ENCODE results near the gene MYH10. TPM values are rescaled to one million over a fixed set of nuclear protein-coding genes. Genes with fewer than 3 reads are reported as not detected.

MYH10 gene
- total RNA-seq, 1 donor from 2014 or later: 429 TPM

DNA sequence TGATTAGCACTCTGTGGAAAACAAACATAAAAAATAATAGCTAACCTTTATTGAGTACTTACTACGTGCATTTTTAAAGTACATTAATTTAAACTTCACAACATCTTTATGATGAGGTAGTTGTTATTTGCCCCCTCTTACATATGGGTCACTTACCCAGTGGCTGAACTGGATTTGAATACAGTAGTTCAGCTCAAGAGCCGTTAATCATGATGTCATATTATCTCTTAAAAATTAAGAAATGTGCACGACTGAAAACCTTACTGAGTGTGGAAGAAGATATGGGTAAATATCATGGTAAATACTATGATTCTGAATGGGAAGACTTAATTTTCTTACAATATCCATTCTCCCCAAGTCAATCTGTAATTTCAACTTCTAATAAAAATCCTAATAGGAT, 177.2 kb downstream of the MYH10 start:
- H3K27ac Mint-ChIP-seq (ENCODE audit: unreplicated experiment): no peak overlapping the region
- H3K36me3 Mint-ChIP-seq (ENCODE audit: low read depth, unreplicated experiment): peaks cover 53% of the 10 kb centered on the region
- peaks cover 1% of the 10 kb centered on the region for H3K27me3 Mint-ChIP-seq (ENCODE audit: unreplicated experiment)
- no peak for DNase-seq (ENCODE audit: low spot score)
- H3K9me3 Mint-ChIP-seq (ENCODE audit: unreplicated experiment): no peaks in the 10 kb centered on the region
- TF ChIP-seq, protein P1, sequence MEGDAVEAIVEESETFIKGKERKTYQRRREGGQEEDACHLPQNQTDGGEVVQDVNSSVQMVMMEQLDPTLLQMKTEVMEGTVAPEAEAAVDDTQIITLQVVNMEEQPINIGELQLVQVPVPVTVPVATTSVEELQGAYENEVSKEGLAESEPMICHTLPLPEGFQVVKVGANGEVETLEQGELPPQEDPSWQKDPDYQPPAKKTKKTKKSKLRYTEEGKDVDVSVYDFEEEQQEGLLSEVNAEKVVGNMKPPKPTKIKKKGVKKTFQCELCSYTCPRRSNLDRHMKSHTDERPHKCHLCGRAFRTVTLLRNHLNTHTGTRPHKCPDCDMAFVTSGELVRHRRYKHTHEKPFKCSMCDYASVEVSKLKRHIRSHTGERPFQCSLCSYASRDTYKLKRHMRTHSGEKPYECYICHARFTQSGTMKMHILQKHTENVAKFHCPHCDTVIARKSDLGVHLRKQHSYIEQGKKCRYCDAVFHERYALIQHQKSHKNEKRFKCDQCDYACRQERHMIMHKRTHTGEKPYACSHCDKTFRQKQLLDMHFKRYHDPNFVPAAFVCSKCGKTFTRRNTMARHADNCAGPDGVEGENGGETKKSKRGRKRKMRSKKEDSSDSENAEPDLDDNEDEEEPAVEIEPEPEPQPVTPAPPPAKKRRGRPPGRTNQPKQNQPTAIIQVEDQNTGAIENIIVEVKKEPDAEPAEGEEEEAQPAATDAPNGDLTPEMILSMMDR (IDR thresholded peaks at IDR 0.05; ENCODE audit: unreplicated experiment): no peak
- peaks cover 8% of the 10 kb centered on the region for H3K4me1 Mint-ChIP-seq (ENCODE audit: unreplicated experiment)
- H3K4me3 Mint-ChIP-seq (ENCODE audit: unreplicated experiment): no peak overlapping the region

DNA sequence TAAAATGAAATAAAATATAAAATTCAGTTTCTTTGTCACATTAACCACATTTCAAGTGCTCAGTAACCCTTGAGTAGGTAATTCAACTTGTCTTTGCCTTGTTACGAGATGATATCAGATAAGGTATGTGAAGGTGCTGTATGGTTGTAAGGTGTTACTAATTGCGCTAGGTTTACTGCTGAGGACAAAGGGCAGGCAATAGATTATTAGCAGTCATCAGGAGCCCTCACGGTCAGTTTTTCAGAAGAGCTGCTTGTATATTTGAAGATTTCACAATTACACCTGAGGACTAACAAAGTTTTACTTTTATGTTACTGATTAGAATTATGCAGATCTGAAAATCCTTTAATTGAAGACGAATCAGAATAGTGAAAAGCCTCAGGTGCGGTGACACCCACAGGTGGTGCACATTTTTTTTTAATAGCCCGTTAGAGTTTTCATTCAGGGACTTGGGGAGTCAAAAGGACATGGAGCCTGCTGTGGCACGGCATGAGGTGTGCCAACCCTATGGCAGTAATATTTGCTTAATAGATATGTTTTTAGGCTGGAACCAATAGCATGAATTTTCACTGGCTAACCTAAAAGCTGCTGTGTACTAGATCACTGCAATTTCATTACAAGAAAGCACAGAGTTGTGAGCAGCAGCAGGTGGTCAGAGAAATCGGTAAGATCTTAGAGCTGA, 178.5 kb downstream of the MYH10 start:
- Mint-ChIP-seq H3K27ac (ENCODE audit: unreplicated experiment) (no peak overlapping the region), H3K27me3 (ENCODE audit: unreplicated experiment) (peaks cover 1% of the 10 kb centered on the region), H3K36me3 (ENCODE audit: low read depth, unreplicated experiment) (peaks cover 46% of the 10 kb centered on the region), H3K4me3 (ENCODE audit: unreplicated experiment) (no peak overlapping the region), H3K4me1 (ENCODE audit: unreplicated experiment) (peaks cover 19% of the 10 kb centered on the region), H3K9me3 (ENCODE audit: unreplicated experiment) (no peaks in the 10 kb centered on the region)
- no peak for DNase-seq (ENCODE audit: low spot score)
- TF ChIP-seq, protein P1 (IDR thresholded peaks at IDR 0.05; ENCODE audit: unreplicated experiment): no peak

DNA sequence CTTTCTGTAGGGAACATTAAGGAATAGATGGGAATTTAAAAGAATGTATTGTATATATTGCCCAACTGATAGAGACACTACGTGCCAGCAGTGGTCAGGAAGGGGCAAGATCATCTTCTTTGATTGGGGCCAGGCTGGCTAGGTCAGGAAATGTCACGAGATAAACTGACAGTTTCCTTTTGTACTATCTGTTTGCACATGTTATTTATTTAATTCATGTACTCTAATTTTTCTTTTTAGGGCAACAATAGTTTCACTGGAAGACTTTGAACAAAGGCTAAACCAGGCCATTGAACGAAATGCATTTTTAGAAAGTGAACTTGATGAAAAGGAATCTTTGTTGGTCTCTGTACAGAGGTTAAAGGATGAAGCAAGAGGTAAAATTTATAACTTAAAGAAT, 182.2 kb downstream of the MYH10 start:
- TF ChIP-seq, protein P1 (IDR thresholded peaks at IDR 0.05; ENCODE audit: unreplicated experiment): no peak
- H3K36me3 Mint-ChIP-seq (ENCODE audit: low read depth, unreplicated experiment): peaks cover 37% of the 10 kb centered on the region
- H3K4me1 Mint-ChIP-seq (ENCODE audit: unreplicated experiment): peaks cover 54% of the 10 kb centered on the region
- H3K9me3 Mint-ChIP-seq (ENCODE audit: unreplicated experiment): no peaks in the 10 kb centered on the region
- peak overlapping the region; percentile 9 for H3K27ac Mint-ChIP-seq (ENCODE audit: unreplicated experiment)
- H3K4me3 Mint-ChIP-seq (ENCODE audit: unreplicated experiment): no peak overlapping the region
- H3K27me3 Mint-ChIP-seq (ENCODE audit: unreplicated experiment): peaks cover 1% of the 10 kb centered on the region
- no peak for DNase-seq (ENCODE audit: low spot score)

DNA sequence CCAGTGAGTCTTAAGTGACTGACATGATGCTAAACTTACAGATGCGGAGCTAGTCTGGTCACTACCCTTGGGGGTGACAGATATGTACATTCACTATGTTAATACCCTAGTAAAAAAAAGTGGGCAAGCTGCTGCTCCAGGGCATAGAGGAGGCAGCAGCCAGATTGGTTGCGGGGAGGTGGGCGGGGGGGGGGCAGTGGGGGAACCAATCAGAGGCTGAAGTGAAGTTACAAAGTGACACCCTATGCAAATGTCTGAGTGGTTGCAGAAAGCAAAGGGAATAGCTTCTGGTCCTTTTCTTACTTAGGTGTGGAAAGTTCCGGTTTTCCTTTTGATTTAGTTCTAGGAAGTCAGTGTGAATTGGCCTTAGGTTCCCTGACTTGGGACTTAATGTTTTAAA, 182.7 kb downstream of the MYH10 start:
- Mint-ChIP-seq H3K4me1 (ENCODE audit: unreplicated experiment) (peaks cover 58% of the 10 kb centered on the region), H3K9me3 (ENCODE audit: unreplicated experiment) (no peaks in the 10 kb centered on the region), H3K27me3 (ENCODE audit: unreplicated experiment) (peaks cover 4% of the 10 kb centered on the region), H3K36me3 (ENCODE audit: low read depth, unreplicated experiment) (peaks cover 37% of the 10 kb centered on the region), H3K4me3 (ENCODE audit: unreplicated experiment) (no peak overlapping the region), H3K27ac (ENCODE audit: unreplicated experiment) (peak overlapping the region; percentile 9)
- TF ChIP-seq, protein P1 (IDR thresholded peaks at IDR 0.05; ENCODE audit: unreplicated experiment): no peak
- no peak for DNase-seq (ENCODE audit: low spot score)

DNA sequence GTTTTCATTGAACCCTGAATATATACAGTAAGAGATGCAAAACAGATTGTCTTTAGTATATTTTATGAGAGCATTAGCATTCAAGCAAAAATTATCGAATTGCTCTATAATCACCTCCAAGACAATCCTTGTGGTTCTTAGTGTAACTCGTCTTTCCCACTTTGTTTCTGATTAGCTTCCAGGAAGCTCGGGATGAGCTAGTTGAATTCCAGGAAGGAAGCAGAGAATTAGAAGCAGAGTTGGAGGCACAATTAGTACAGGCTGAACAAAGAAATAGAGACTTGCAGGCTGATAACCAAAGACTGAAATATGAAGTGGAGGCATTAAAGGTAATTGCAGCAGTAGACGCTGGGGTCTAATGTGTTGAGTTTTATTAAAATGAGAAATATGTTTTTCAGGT, 185.0 kb downstream of the MYH10 start:
- H3K36me3 Mint-ChIP-seq (ENCODE audit: low read depth, unreplicated experiment): peaks cover 34% of the 10 kb centered on the region
- peaks cover 71% of the 10 kb centered on the region for H3K4me1 Mint-ChIP-seq (ENCODE audit: unreplicated experiment)
- H3K9me3 Mint-ChIP-seq (ENCODE audit: unreplicated experiment): no peaks in the 10 kb centered on the region
- H3K27me3 Mint-ChIP-seq (ENCODE audit: unreplicated experiment): peaks cover 6% of the 10 kb centered on the region
- H3K27ac Mint-ChIP-seq (ENCODE audit: unreplicated experiment): peak overlapping the region; percentile 95
- no peak for DNase-seq (ENCODE audit: low spot score)
- TF ChIP-seq, protein P1 (IDR thresholded peaks at IDR 0.05; ENCODE audit: unreplicated experiment): no peak
- H3K4me3 Mint-ChIP-seq (ENCODE audit: unreplicated experiment): peak overlapping the region; percentile 77
